Nasal cavity respiratory epithelium epithelial cell of viscerocranial mucosa (primary cell): ENCODE data around the gene LSM7. TPM values are rescaled to one million over a fixed set of nuclear protein-coding genes. Genes with fewer than 3 reads are reported as not detected.

Experiments used
- total RNA-seq: library from RNA; depleted of rRNA; stranded (reverse); fragments of >200 nt; gene quantifications from 2 replicates; pipeline ENCODE4 v1.2.3, GENCODE V29; 2014

LSM7 gene
- total RNA-seq, result 45.6 and 74.5 TPM in 2 replicates

GRCh38 chr19:2328401-2329148 lies at the start of gene LSM7, which contains the start of gene SPPL2B:
Gene LSM7 (minus strand): TSS chr19:2328586. CDS start chr19:2328566, 20 bp downstream.
Gene SPPL2B (plus strand): TSS chr19:2328684. CDS start chr19:2328710, 26 bp downstream.

GRCh38 chr19:2359992-2360685 lies 31.8 kb upstream of the LSM7 start, which contains the start of gene TMPRSS9:
Gene TMPRSS9 (plus strand): TSS chr19:2360265. CDS start chr19:2389786, 29,521 bp downstream.

GRCh38 chr19:2308114-2308556 lies 20.3 kb downstream of the LSM7 start, which contains the start of gene LINGO3:
Gene LINGO3 (minus strand): TSS chr19:2308154. CDS start chr19:2291776, 16,378 bp downstream.

GRCh38 chr19:2282062-2282861 lies 46.1 kb downstream of the LSM7 start, which contains the start of gene PEAK3:
Gene PEAK3 (minus strand): TSS chr19:2282175. CDS start chr19:2280931, 1,244 bp downstream.

Other genes starting within 250 kb of the LSM7 start
- 19.1 and 49.2 TPM in 2 replicates for gene MOB3A, start 232.3 kb downstream of the LSM7 start, total RNA-seq
- 1.9 and 2.4 TPM in 2 replicates for gene IZUMO4, start 231.7 kb downstream of the LSM7 start, total RNA-seq
- gene AP3D1, start 177.0 kb downstream of the LSM7 start, total RNA-seq, result 89.2 and 208 TPM in 2 replicates
- 4.4 and 10.1 TPM in 2 replicates for gene DOT1L, start 164.7 kb downstream of the LSM7 start, total RNA-seq
- gene PLEKHJ1, start 92.3 kb downstream of the LSM7 start, total RNA-seq, result 45.3 and 58.1 TPM in 2 replicates
- 30.4 and 48.1 TPM in 2 replicates for gene SF3A2, start 91.8 kb downstream of the LSM7 start, total RNA-seq
- gene AMH, start 79.3 kb downstream of the LSM7 start, total RNA-seq, result 0.34 and 0.78 TPM in 2 replicates
- not detected in 2 replicates for gene JSRP1, start 72.2 kb downstream of the LSM7 start, total RNA-seq
- not detected in 2 replicates for gene PEAK3, start 46.4 kb downstream of the LSM7 start, total RNA-seq
- not detected in 2 replicates for gene LINGO3, start 20.4 kb downstream of the LSM7 start, total RNA-seq
- 12.6 and 34.9 TPM in 2 replicates for gene SPPL2B, start 98 bp upstream of the LSM7 start, total RNA-seq
- gene TMPRSS9, start 31.7 kb upstream of the LSM7 start, total RNA-seq, result not detected in 2 replicates
- gene TIMM13, start 99.0 kb upstream of the LSM7 start, total RNA-seq, result 27.6 and 31.1 TPM in 2 replicates
- 63.9 and 69.3 TPM in 2 replicates for gene LMNB2, start 128.4 kb upstream of the LSM7 start, total RNA-seq
- gene GADD45B, start 147.5 kb upstream of the LSM7 start, total RNA-seq, result 33.1 and 53.3 TPM in 2 replicates